Adrenal gland (tissue), 5 donors: Measurements from ENCODE around the gene PPP1R16B.

Experiments used
- CTCF ChIP-seq, 6 experiments: fragments of 450-650 bp in 4 of 6; fragments of 200-600 bp in 2 of 6; sonication (generic) in 1 of 6; IDR thresholded peaks; 1 replicate in 5 of 6; 2 replicates in 1 of 6; pipeline versions ENCODE4 v1.5.1 to v1.8.0; 2016 to 2021; ENCODE audit warnings: antibody characterized with exemption in 6 of 6, mild to moderate bottlenecking in 2 of 6, moderate library complexity in 1 of 6
- POLR2A ChIP-seq, 2 donors: fragments of 450-650 bp; IDR thresholded peaks; one replicate each; pipeline ENCODE4 v1.6.1; 2017; ENCODE audit warnings: antibody characterized with exemption in 2 of 2, mild to moderate bottlenecking in 2 of 2, moderate library complexity in 1 of 2
- donor health status: DM: no; HTN: no; CAD: no.

GRCh38 chr20:38825571-38825900, 20.0 kb downstream of the PPP1R16B start:
- no peak for TF ChIP-seq CTCF (IDR thresholded peaks at IDR 0.05)
- no peak for TF ChIP-seq POLR2A (IDR thresholded peaks at IDR 0.05)
